Jurkat, Clone E6-1 (cell line): ENCODE data around the gene TAAR9.
"Not testable (repeated sequence)": the region's sequence is repeated elsewhere in the genome, so short reads cannot be mapped to it uniquely, and the experiment has no call there.

Experiments
- DNase-seq: peaks from one replicate; pipeline ENCODE4 v3.0.0-alpha.2; 2011; ENCODE audit warnings: low read depth, low spot score
- H3K4me3 ChIP-seq: 2 replicates; pipeline ENCODE4 v1.5.1; 2011; ENCODE audit warnings: mild to moderate bottlenecking, low read length, control low read depth, moderate library complexity

The TAAR9 gene

GRCh38 chr6:132512638-132513632 lies 25.1 kb upstream of the TAAR9 start, which contains the start of gene STX7:
Gene STX7 (minus strand): TSS chr6:132513116. CDS start chr6:132503530, 9,586 bp downstream.
- peak; percentile 72 for DNase-seq
- H3K4me3 ChIP-seq, result peak within 1 kb of the TSS; percentile 69

GRCh38 chr6:132513831-132514545 lies 24.1 kb upstream of the TAAR9 start:
- no peak overlapping the region for H3K4me3 ChIP-seq

GRCh38 chr6:132515386-132515785 lies 22.7 kb upstream of the TAAR9 start:
- no peak for DNase-seq
- H3K4me3 ChIP-seq, result no peak overlapping the region

More at GRCh38 chr6:132513831-132514545, 24.1 kb upstream of the TAAR9 start:
- DNase-seq, result no peak

GRCh38 chr6:132520953-132521352 lies 17.1 kb upstream of the TAAR9 start:
- no peak overlapping the region for H3K4me3 ChIP-seq
- DNase-seq, result no peak

- no peak for DNase-seq
Measured at GRCh38 chr6:132524646-132525045, 13.4 kb upstream of the TAAR9 start.

GRCh38 chr6:132525866-132526265 lies 12.2 kb upstream of the TAAR9 start:
- DNase-seq, result no peak
- no peak overlapping the region for H3K4me3 ChIP-seq

More at GRCh38 chr6:132524646-132525045, 13.4 kb upstream of the TAAR9 start:
- H3K4me3 ChIP-seq, result no peak overlapping the region

- DNase-seq, result no peak
- H3K4me3 ChIP-seq, result no peak overlapping the region
Measured at GRCh38 chr6:132526461-132526860, 11.6 kb upstream of the TAAR9 start.

GRCh38 chr6:132527791-132528190 lies 10.3 kb upstream of the TAAR9 start:
- no peak overlapping the region for H3K4me3 ChIP-seq
- no peak for DNase-seq

GRCh38 chr6:132530293-132530974 lies 7.6 kb upstream of the TAAR9 start:
- peak; percentile 60 for DNase-seq
- H3K4me3 ChIP-seq, result no peak overlapping the region

GRCh38 chr6:132534546-132534945 lies 3.5 kb upstream of the TAAR9 start:
- not testable (repeated sequence) for H3K4me3 ChIP-seq, DNase-seq

GRCh38 chr6:132537145-132537544 lies 932 bp upstream of the TAAR9 start:
- no peak overlapping the region for H3K4me3 ChIP-seq
- DNase-seq, result no peak

- no peak overlapping the region for H3K4me3 ChIP-seq
- no peak for DNase-seq
Measured at GRCh38 chr6:132544826-132545225, 6.7 kb downstream of the TAAR9 start.

- no peak overlapping the region for H3K4me3 ChIP-seq
- DNase-seq, result no peak
Measured at GRCh38 chr6:132548746-132549463, 10.8 kb downstream of the TAAR9 start.

- no peak overlapping the region for H3K4me3 ChIP-seq
- DNase-seq, result no peak
Measured at GRCh38 chr6:132551214-132551613, 13.1 kb downstream of the TAAR9 start.

- no peak within 1 kb of the TSS for H3K4me3 ChIP-seq
- DNase-seq, result no peak
Measured at GRCh38 chr6:132552372-132552771, 14.3 kb downstream of the TAAR9 start, which contains the start of gene TAAR8. Gene TAAR8 (plus strand): TSS chr6:132552672. CDS start chr6:132552693, 21 bp downstream.

- DNase-seq, H3K4me3 ChIP-seq: not testable (repeated sequence)
Measured at GRCh38 chr6:132560087-132560486, 22.0 kb downstream of the TAAR9 start.

- no peak overlapping the region for H3K4me3 ChIP-seq
- DNase-seq, result no peak
Measured at GRCh38 chr6:132566404-132566803, 28.3 kb downstream of the TAAR9 start.

- H3K4me3 ChIP-seq, result no peak overlapping the region
- no peak for DNase-seq
Measured at GRCh38 chr6:132567566-132567965, 29.5 kb downstream of the TAAR9 start.

GRCh38 chr6:132568611-132569010 lies 30.5 kb downstream of the TAAR9 start:
- no peak for DNase-seq
- no peak overlapping the region for H3K4me3 ChIP-seq
